Nephron (organoid): ENCODE measurements around the gene DOCK11.
A peak's percentile ranks its signal among the peaks of the same experiment; 100 is the strongest.

ENCODE experiments used
- H3K27ac Mint-ChIP-seq, 3 experiments: 2 replicates each; pipeline ENCODE4 v1.8.0; 2020; ENCODE audit warnings: mixed read lengths in 3 of 3, mild to moderate bottlenecking in 2 of 3, moderate library complexity in 1 of 3
- H3K27me3 Mint-ChIP-seq: 2 replicates; pipeline ENCODE4 v1.8.0; 2021; ENCODE audit warnings: low read depth, mild to moderate bottlenecking, moderate library complexity, mixed read lengths
- H3K36me3 Mint-ChIP-seq: 2 replicates; pipeline ENCODE4 v1.8.0; 2020; ENCODE audit warnings: low read depth, mixed read lengths
- H3K4me1 Mint-ChIP-seq: 2 replicates; pipeline ENCODE4 v1.8.0; 2020; ENCODE audit warnings: mixed read lengths
- H3K4me3 Mint-ChIP-seq, 3 experiments: 2 replicates each; pipeline ENCODE4 v1.8.0; 2020; ENCODE audit warnings: mild to moderate bottlenecking in 3 of 3, mixed read lengths in 3 of 3, moderate library complexity in 2 of 3
- H3K9me3 Mint-ChIP-seq: 2 replicates; pipeline ENCODE4 v1.8.0; 2020; ENCODE audit warnings: mixed read lengths
- TF ChIP-seq, protein P1 (sequence below), 3 experiments: fragments of 200-600 bp; sonication (generic); IDR thresholded peaks; one replicate each; pipeline ENCODE4 v1.5.0; 2021; ENCODE audit warnings: antibody characterized with exemption in 3 of 3; ENCODE audit not compliant: unreplicated experiment in 3 of 3

Gene DOCK11

GRCh38 chrX:118718737-118719136, 223.1 kb downstream of the DOCK11 start:
- no peaks in the 10 kb centered on the region for H3K4me1 Mint-ChIP-seq
- H3K27me3 Mint-ChIP-seq, result peaks cover 4% of the 10 kb centered on the region
- peaks cover 21% of the 10 kb centered on the region for H3K9me3 Mint-ChIP-seq
- no peak overlapping the region for H3K4me3 Mint-ChIP-seq
- no peak overlapping the region for H3K27ac Mint-ChIP-seq
- H3K36me3 Mint-ChIP-seq, result no peaks in the 10 kb centered on the region
- TF ChIP-seq, protein P1, sequence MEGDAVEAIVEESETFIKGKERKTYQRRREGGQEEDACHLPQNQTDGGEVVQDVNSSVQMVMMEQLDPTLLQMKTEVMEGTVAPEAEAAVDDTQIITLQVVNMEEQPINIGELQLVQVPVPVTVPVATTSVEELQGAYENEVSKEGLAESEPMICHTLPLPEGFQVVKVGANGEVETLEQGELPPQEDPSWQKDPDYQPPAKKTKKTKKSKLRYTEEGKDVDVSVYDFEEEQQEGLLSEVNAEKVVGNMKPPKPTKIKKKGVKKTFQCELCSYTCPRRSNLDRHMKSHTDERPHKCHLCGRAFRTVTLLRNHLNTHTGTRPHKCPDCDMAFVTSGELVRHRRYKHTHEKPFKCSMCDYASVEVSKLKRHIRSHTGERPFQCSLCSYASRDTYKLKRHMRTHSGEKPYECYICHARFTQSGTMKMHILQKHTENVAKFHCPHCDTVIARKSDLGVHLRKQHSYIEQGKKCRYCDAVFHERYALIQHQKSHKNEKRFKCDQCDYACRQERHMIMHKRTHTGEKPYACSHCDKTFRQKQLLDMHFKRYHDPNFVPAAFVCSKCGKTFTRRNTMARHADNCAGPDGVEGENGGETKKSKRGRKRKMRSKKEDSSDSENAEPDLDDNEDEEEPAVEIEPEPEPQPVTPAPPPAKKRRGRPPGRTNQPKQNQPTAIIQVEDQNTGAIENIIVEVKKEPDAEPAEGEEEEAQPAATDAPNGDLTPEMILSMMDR (IDR thresholded peaks at IDR 0.05; ENCODE audit: unreplicated experiment in 3 of 3), result no peak

- peaks cover 18% of the 10 kb centered on the region for H3K9me3 Mint-ChIP-seq
- H3K36me3 Mint-ChIP-seq, result no peaks in the 10 kb centered on the region
- peaks cover 6% of the 10 kb centered on the region for H3K27me3 Mint-ChIP-seq
- H3K27ac Mint-ChIP-seq, result no peak overlapping the region
- no peak overlapping the region for H3K4me3 Mint-ChIP-seq
- H3K4me1 Mint-ChIP-seq, result peaks cover 4% of the 10 kb centered on the region
- TF ChIP-seq, protein P1 (IDR thresholded peaks at IDR 0.05; ENCODE audit: unreplicated experiment in 3 of 3), result no peak
These were observed 224.6 kb downstream of the DOCK11 start for GRCh38 chrX:118720058-118720707.

DNA sequence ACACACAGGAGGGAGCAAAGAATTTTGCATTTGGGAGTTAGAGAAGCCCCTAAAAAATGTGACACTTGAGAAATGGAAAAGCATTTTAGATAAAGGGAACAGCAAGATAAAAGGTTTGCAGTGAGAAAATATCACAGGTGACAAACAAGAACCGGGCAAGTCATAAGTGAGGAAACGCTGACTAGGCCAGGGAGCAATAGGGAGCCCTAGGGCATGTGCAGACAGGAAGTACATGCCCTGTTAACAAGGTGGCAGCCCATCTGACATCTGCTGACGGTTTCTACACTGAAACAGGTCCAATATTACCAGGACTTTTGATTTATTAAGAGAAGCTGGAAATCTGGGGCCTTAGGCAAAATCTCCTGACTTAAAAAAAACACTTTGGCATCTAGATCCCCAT, 227.8 kb downstream of the DOCK11 start:
- Mint-ChIP-seq H3K27ac (no peak overlapping the region), H3K4me1 (peaks cover 12% of the 10 kb centered on the region), H3K9me3 (peaks cover 18% of the 10 kb centered on the region), H3K4me3 (no peak overlapping the region), H3K27me3 (peaks cover 6% of the 10 kb centered on the region), H3K36me3 (no peaks in the 10 kb centered on the region)
- TF ChIP-seq, protein P1 (IDR thresholded peaks at IDR 0.05; ENCODE audit: unreplicated experiment in 3 of 3), result no peak

GRCh38 chrX:118724365-118724764, 228.8 kb downstream of the DOCK11 start:
- Mint-ChIP-seq H3K9me3 (peaks cover 18% of the 10 kb centered on the region), H3K27me3 (peaks cover 6% of the 10 kb centered on the region), H3K36me3 (no peaks in the 10 kb centered on the region), H3K27ac (no peak overlapping the region), H3K4me3 (no peak overlapping the region), H3K4me1 (peaks cover 19% of the 10 kb centered on the region)
- TF ChIP-seq, protein P1 (IDR thresholded peaks at IDR 0.05; ENCODE audit: unreplicated experiment in 3 of 3), result no peak

DNA sequence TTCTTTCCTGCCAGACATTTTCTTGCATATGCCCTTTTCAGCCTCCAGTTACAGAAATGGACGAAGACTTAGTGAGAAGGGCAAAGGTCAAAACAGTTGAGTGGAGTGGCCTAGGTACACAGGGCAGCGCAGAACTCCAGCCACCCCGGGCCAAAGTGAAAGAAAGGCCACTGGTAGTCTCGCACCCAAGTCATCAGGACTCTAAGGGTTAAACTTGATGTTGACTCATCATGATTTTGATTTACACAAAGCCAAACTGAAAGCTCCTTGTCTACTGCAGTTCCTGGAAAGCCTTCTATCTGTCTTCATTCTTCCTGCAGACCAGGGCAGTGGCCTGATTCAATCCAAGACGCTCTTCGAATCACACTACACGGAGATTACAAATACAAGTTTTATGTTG, 229.2 kb downstream of the DOCK11 start:
- H3K36me3 Mint-ChIP-seq, result no peaks in the 10 kb centered on the region
- H3K27ac Mint-ChIP-seq, result peak overlapping the region; percentile 15 to 53 (median 31)
- TF ChIP-seq, protein P1 (IDR thresholded peaks at IDR 0.05; ENCODE audit: unreplicated experiment in 3 of 3), result no peak
- H3K4me1 Mint-ChIP-seq, result peaks cover 23% of the 10 kb centered on the region
- H3K9me3 Mint-ChIP-seq, result peaks cover 18% of the 10 kb centered on the region
- peaks cover 6% of the 10 kb centered on the region for H3K27me3 Mint-ChIP-seq
- H3K4me3 Mint-ChIP-seq, result peak overlapping the region in 1 of 3 experiments; percentile 8

- TF ChIP-seq, protein P1 (IDR thresholded peaks at IDR 0.05; ENCODE audit: unreplicated experiment in 3 of 3), result no peak
- peaks cover 18% of the 10 kb centered on the region for H3K9me3 Mint-ChIP-seq
- H3K4me1 Mint-ChIP-seq, result peaks cover 31% of the 10 kb centered on the region
- H3K27me3 Mint-ChIP-seq, result peaks cover 6% of the 10 kb centered on the region
- no peaks in the 10 kb centered on the region for H3K36me3 Mint-ChIP-seq
- H3K27ac Mint-ChIP-seq, result peak overlapping the region; percentile 21 to 79 (median 44)
- H3K4me3 Mint-ChIP-seq, result peak overlapping the region; percentile 63 to 70 (median 66)
These were observed 230.8 kb downstream of the DOCK11 start for GRCh38 chrX:118726396-118726795.
